Aorta (tissue), 5 donors: ENCODE measurements around the gene ERP29. TPM values are rescaled to one million over a fixed set of nuclear protein-coding genes. Genes with fewer than 3 reads are reported as not detected.
"Not testable (repeated sequence)": the region's sequence is repeated elsewhere in the genome, so short reads cannot be mapped to it uniquely, and the experiment has no call there.

Experiments
- ATAC-seq: fragments of 200-7000 bp; cut with Tn5 transposase; one replicate; pipeline ENCODE4 v1.9.1; 2022; ENCODE audit warnings: moderate library complexity; ENCODE audit not compliant: low FRiP score
- DNase-seq, 2 donors: peaks; one replicate each; pipeline ENCODE4 v3.0.0-alpha.2; 2020
- H3K27ac ChIP-seq, 2 donors: one replicate each; pipeline ENCODE4 v1.5.1; 2013; ENCODE audit warnings: low read length in 2 of 2, mild to moderate bottlenecking in 2 of 2, moderate library complexity in 2 of 2, control low read depth in 1 of 2, inconsistent platforms in 1 of 2, low read depth in 1 of 2
- H3K27me3 ChIP-seq, 2 donors: one replicate each; pipeline ENCODE4 v1.6.1; 2013; ENCODE audit warnings: control low read depth in 1 of 2, low read length in 1 of 2, mild to moderate bottlenecking in 1 of 2, moderate library complexity in 1 of 2; ENCODE audit not compliant: insufficient read depth in 2 of 2, control insufficient read depth in 1 of 2
- H3K36me3 ChIP-seq, 2 donors: one replicate each; pipeline ENCODE4 v1.6.1; 2013; ENCODE audit warnings: control low read depth in 1 of 2, low read length in 1 of 2, mild to moderate bottlenecking in 1 of 2; ENCODE audit not compliant: insufficient read depth in 2 of 2, control insufficient read depth in 1 of 2
- H3K4me1 ChIP-seq, 2 donors: one replicate each; pipeline ENCODE4 v1.6.1; 2013; ENCODE audit warnings: low read length in 2 of 2, control low read depth in 1 of 2, mild to moderate bottlenecking in 1 of 2, moderate library complexity in 1 of 2; ENCODE audit not compliant: insufficient read depth in 2 of 2, control insufficient read depth in 1 of 2
- H3K4me3 ChIP-seq, 2 donors: one replicate each; pipeline ENCODE4 v1.5.1; 2013; ENCODE audit warnings: low read length in 2 of 2, control low read depth in 1 of 2, mild to moderate bottlenecking in 1 of 2
- H3K9me3 ChIP-seq: one replicate; pipeline ENCODE4 v1.6.1; 2013; ENCODE audit warnings: mild to moderate bottlenecking, low read length; ENCODE audit not compliant: control insufficient read depth
- WGBS, 2 donors: extraction: QIAGEN DNeasy Blood & Tissue Kit; methylation state at CpG; one replicate each; pipeline ENCODE4 v1.1.7; 2013; 5-methylcytosine and 5-hydroxymethylcytosine counted together
- intact Hi-C, 2 donors: fragments of 100-400 bp; cut with DNase I; formaldehyde crosslinking; loops; one replicate each; pipeline versions ENCODE4 v1.14.2 to v1.15.0; 2022
- polyA plus RNA-seq, 2 donors: library from polyadenylated mRNA; stranded (reverse); fragments of 200-250 nt; gene quantifications; one replicate each; pipeline ENCODE4 v1.2.3, GENCODE V29; 2013
- total RNA-seq, 2 donors: library from RNA; stranded (reverse); fragmentation: NEBNext Ultra II Directional; extraction: Animal tissue kit (Norgen Biotek cat#: 25700); gene quantifications; one replicate each; pipeline ENCODE4 v1.2.1, GENCODE V29; 2021
- donor health status: healthy with polysubstance abuse.
- donor health status: Bipolar disorder and iron deficiency.
- donor health status: DM: no; HTN: no; CAD: no.
- donor health status: DM: no; HTN: no; CAD: no.
- donor health status: DM: yes; HTN: yes; CAD: no.

ERP29 gene
- total and polyA plus RNA-seq, 4 donors = 41.5 to 96.2 (median 76.8) TPM

- intact Hi-C loops = no loop called here
Measured at GRCh38 chr12:111981987-111982386, 31.2 kb upstream of the ERP29 start.

GRCh38 chr12:111984820-111985219 is 28.4 kb upstream of the ERP29 start:
- H3K4me3 ChIP-seq = no peak overlapping the region
- no peak for ATAC-seq
- no peaks in the 10 kb centered on the region for H3K4me1 ChIP-seq
- WGBS, 2 donors = 79 to 85% methylated on average over 2 of the region's 2 CpGs
- no peak for DNase-seq
- no peaks in the 10 kb centered on the region for H3K27me3 ChIP-seq
- H3K9me3 ChIP-seq = no peaks in the 10 kb centered on the region
- H3K27ac ChIP-seq = no peak overlapping the region
- H3K36me3 ChIP-seq = no peaks in the 10 kb centered on the region
- intact Hi-C loops = no loop called here

More at GRCh38 chr12:111981987-111982386, 31.2 kb upstream of the ERP29 start:
- H3K9me3 ChIP-seq = no peaks in the 10 kb centered on the region
- H3K4me3 ChIP-seq = no peak overlapping the region
- no peak for DNase-seq
- no peak for ATAC-seq
- H3K4me1 ChIP-seq = no peaks in the 10 kb centered on the region
- WGBS, 2 donors = 86 to 95% methylated on average over 2 of the region's 2 CpGs
- no peak overlapping the region for H3K27ac ChIP-seq
- no peaks in the 10 kb centered on the region for H3K36me3 ChIP-seq
- no peaks in the 10 kb centered on the region for H3K27me3 ChIP-seq

GRCh38 chr12:111991535-111991934 is 21.7 kb upstream of the ERP29 start:
- DNase-seq (no peak), ATAC-seq (no peak)
- intact Hi-C loops = no loop called here
- Histone ChIP-seq H3K27ac (no peak overlapping the region), H3K4me3 (no peak overlapping the region), H3K36me3 (no peaks in the 10 kb centered on the region), H3K9me3 (no peaks in the 10 kb centered on the region), H3K4me1 (no peaks in the 10 kb centered on the region), H3K27me3 (no peaks in the 10 kb centered on the region)
- 94 to 97% methylated on average over 2 of the region's 2 CpGs for WGBS, 2 donors

GRCh38 chr12:111991946-111992345 is 21.3 kb upstream of the ERP29 start:
- DNase-seq (no peak), ATAC-seq (no peak)
- 97 to 98% methylated on average over 4 of the region's 4 CpGs for WGBS, 2 donors
- no peaks in the 10 kb centered on the region for H3K27me3 ChIP-seq
- H3K9me3 ChIP-seq = no peaks in the 10 kb centered on the region
- no peak overlapping the region for H3K27ac ChIP-seq
- intact Hi-C loops = no loop called here
- H3K4me3 ChIP-seq = no peak overlapping the region
- no peaks in the 10 kb centered on the region for H3K36me3 ChIP-seq
- H3K4me1 ChIP-seq = no peaks in the 10 kb centered on the region

GRCh38 chr12:111992464-111992863 is 20.8 kb upstream of the ERP29 start:
- intact Hi-C loops = no loop called here
- no peak for DNase-seq
- Histone ChIP-seq H3K36me3 (no peaks in the 10 kb centered on the region), H3K4me3 (no peak overlapping the region), H3K9me3 (no peaks in the 10 kb centered on the region), H3K27me3 (no peaks in the 10 kb centered on the region), H3K4me1 (no peaks in the 10 kb centered on the region), H3K27ac (no peak overlapping the region)
- WGBS, 2 donors = 81 to 84% methylated on average over 6 of the region's 6 CpGs
- no peak for ATAC-seq

GRCh38 chr12:111993292-111994150 is 19.7 kb upstream of the ERP29 start:
- H3K27me3 ChIP-seq = no peaks in the 10 kb centered on the region
- no peak overlapping the region for H3K4me3 ChIP-seq
- ATAC-seq (no peak), DNase-seq (no peak)
- no peaks in the 10 kb centered on the region for H3K36me3 ChIP-seq
- H3K27ac ChIP-seq = no peak overlapping the region
- intact Hi-C loops = no loop called here
- WGBS, 2 donors = 93 to 95% methylated on average over 2 of the region's 2 CpGs
- H3K4me1 ChIP-seq = no peaks in the 10 kb centered on the region
- no peaks in the 10 kb centered on the region for H3K9me3 ChIP-seq

GRCh38 chr12:111994211-111995111 is 18.8 kb upstream of the ERP29 start:
- ATAC-seq, H3K9me3 ChIP-seq, H3K27ac ChIP-seq, H3K36me3 ChIP-seq, DNase-seq, H3K4me3 ChIP-seq, H3K4me1 ChIP-seq, H3K27me3 ChIP-seq, intact Hi-C loops: not testable (repeated sequence)
- WGBS, 2 donors = 83 to 86% methylated on average over 17 of the region's 17 CpGs

- WGBS, 2 donors = 93 to 99% methylated on average over 1 of the region's 1 CpG
- ATAC-seq = no peak
Measured at GRCh38 chr12:111995782-111996480, 17.3 kb upstream of the ERP29 start.

More at GRCh38 chr12:111995782-111996480, 17.3 kb upstream of the ERP29 start:
- H3K36me3 ChIP-seq = no peaks in the 10 kb centered on the region
- H3K27me3 ChIP-seq = no peaks in the 10 kb centered on the region
- no peak for DNase-seq
- intact Hi-C loops = no loop called here
- no peak overlapping the region for H3K27ac ChIP-seq
- H3K4me1 ChIP-seq = no peaks in the 10 kb centered on the region
- no peaks in the 10 kb centered on the region for H3K9me3 ChIP-seq
- H3K4me3 ChIP-seq = no peak overlapping the region
